Measurements from ENCODE around the gene KRTAP3-3.

The KRTAP3-3 gene

DNA sequence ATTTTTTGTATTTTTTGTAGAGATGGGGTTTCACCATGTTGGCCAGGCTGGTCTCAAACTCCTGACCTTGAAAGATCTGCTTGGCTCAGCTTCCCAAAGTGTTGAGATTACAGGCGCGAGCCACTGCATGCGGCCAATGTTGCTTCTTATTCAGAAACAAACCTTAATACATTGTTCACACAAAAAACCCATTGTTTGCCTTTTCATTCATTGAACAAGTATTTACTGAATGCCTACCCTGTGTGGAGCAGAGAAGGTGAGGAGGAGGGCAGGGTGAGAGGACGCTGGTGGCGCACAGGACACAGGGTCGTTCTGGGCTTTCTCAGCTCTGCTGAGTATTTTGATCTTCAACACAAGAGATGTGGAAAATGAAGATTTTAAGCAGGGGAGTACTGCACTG lies 48.5 kb downstream of the KRTAP3-3 start:
- Histone ChIP-seq H3K4me1 (ENCODE audit: control insufficient read depth, insufficient read depth, low read length) (no peaks in the 10 kb centered on the region), H3K27ac (ENCODE audit: low read length) (no peak overlapping the region), H3K27me3 (ENCODE audit: control insufficient read depth in 1 of 2, insufficient read depth in 2 of 2, low read length in 2 of 2) (peaks cover 9 to 14% of the 10 kb centered on the region in 2 donors), H3K4me3 (ENCODE audit: low read length in 2 of 2) (no peak overlapping the region), H3K36me3 (ENCODE audit: control insufficient read depth in 2 of 2, insufficient read depth in 2 of 2, low read length in 2 of 2) (no peaks in the 10 kb centered on the region), H3K9ac (ENCODE audit: low read length in 2 of 2) (no peak overlapping the region), H3K9me3 (ENCODE audit: control insufficient read depth in 2 of 2, low read length in 2 of 2) (no peaks in the 10 kb centered on the region)

DNA sequence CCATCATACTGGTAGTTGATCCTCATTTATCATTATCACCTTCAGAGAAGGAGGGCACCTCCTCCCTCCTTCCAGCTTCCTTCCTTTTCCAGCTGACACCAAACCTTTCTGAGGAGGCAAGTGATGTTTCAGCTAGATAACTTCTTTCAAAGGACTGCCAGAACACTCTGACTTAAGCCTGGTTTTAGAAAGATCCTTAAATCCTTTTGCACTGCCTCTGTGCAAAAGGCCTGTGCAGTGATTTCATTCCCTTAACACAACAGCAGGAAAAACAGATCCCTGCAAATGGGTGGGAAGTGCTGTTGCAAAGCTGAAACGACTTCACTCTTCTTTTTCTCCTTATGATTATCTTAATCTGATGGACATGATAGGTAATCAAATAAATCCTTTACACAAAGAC lies 49.4 kb downstream of the KRTAP3-3 start:
- Histone ChIP-seq H3K4me1 (ENCODE audit: control insufficient read depth, insufficient read depth, low read length) (no peaks in the 10 kb centered on the region), H3K27me3 (ENCODE audit: control insufficient read depth in 1 of 2, insufficient read depth in 2 of 2, low read length in 2 of 2) (peaks cover 8 to 11% of the 10 kb centered on the region in 2 donors), H3K27ac (ENCODE audit: low read length) (no peak overlapping the region), H3K4me3 (ENCODE audit: low read length in 2 of 2) (no peak overlapping the region), H3K36me3 (ENCODE audit: control insufficient read depth in 2 of 2, insufficient read depth in 2 of 2, low read length in 2 of 2) (no peaks in the 10 kb centered on the region), H3K9ac (ENCODE audit: low read length in 2 of 2) (no peak overlapping the region), H3K9me3 (ENCODE audit: control insufficient read depth in 2 of 2, low read length in 2 of 2) (no peaks in the 10 kb centered on the region)

Data from stomach smooth muscle (tissue), 2 donors.